Cardiac muscle cell (in vitro differentiated cells and primary cell): ENCODE measurements around the gene FABP1. TPM values are rescaled to one million over a fixed set of nuclear protein-coding genes. Genes with fewer than 3 reads are reported as not detected.

ENCODE experiments used
- DNase-seq, 2 donors: peaks; one replicate each; pipeline versions ENCODE4 v3.0.0 to v3.0.0-alpha.2; 2010 to 2017; ENCODE audit warnings: low read depth in 1 of 2, low spot score in 1 of 2
- H3K27ac ChIP-seq: fragments of 200-600 bp; sonication (generic); 2 replicates; pipeline ENCODE4 v1.5.1; 2016
- H3K27me3 ChIP-seq: fragments of 200-600 bp; sonication (generic); 2 replicates; pipeline ENCODE4 v1.6.0; 2016; ENCODE audit warnings: control low read depth
- H3K36me3 ChIP-seq: fragments of 200-600 bp; sonication (generic); 2 replicates; pipeline ENCODE4 v1.5.1; 2016; ENCODE audit warnings: control low read depth
- H3K4me1 ChIP-seq: fragments of 200-600 bp; sonication (generic); 2 replicates; pipeline ENCODE4 v1.8.1; 2017; ENCODE audit warnings: low read depth, mild to moderate bottlenecking, mixed run types
- H3K4me3 ChIP-seq: fragments of 200-600 bp; sonication (generic); 2 replicates; pipeline ENCODE4 v1.5.1; 2016; ENCODE audit warnings: mild to moderate bottlenecking
- H3K9me3 ChIP-seq: fragments of 200-600 bp; sonication (generic); 2 replicates; pipeline ENCODE4 v1.5.1; 2017; ENCODE audit warnings: low read depth, mild to moderate bottlenecking, control low read depth
- CTCF ChIP-seq: IDR thresholded peaks from 2 replicates; pipeline ENCODE4 v1.5.1; 2012; ENCODE audit warnings: low read depth, mild to moderate bottlenecking, low read length
- polyA plus RNA-seq: library from polyadenylated mRNA; unstranded; fragments of >200 nt; fragmentation: Nextera tagmentation; extraction: Ambion mirVana; gene quantifications from 2 replicates; pipeline ENCODE4 v1.2.1, GENCODE V29; 2016
- total RNA-seq: library from RNA; depleted of rRNA; stranded (reverse); fragments of >200 nt; gene quantifications from 2 replicates; pipeline ENCODE4 v1.2.3, GENCODE V29; 2016

The FABP1 gene
- total and polyA plus RNA-seq, 2 experiments from 2014 or later = 0.45 TPM; not detected in 1

- Histone ChIP-seq H3K4me3 (no peak overlapping the region), H3K4me1 (peaks cover 11% of the 10 kb centered on the region), H3K36me3 (peaks cover 51% of the 10 kb centered on the region), H3K27me3 (no peaks in the 10 kb centered on the region), H3K27ac (peak overlapping the region; percentile 68), H3K9me3 (no peaks in the 10 kb centered on the region)
- DNase-seq = peak in 1 of 2 donors; percentile 26
- no peak for TF ChIP-seq CTCF
Measured at GRCh38 chr2:88097891-88098557, 29.8 kb downstream of the FABP1 start.

- Histone ChIP-seq H3K4me1 (peaks cover 11% of the 10 kb centered on the region), H3K27me3 (no peaks in the 10 kb centered on the region), H3K36me3 (peaks cover 51% of the 10 kb centered on the region), H3K27ac (peak overlapping the region; percentile 68), H3K4me3 (no peak overlapping the region), H3K9me3 (no peaks in the 10 kb centered on the region)
- no peak for DNase-seq
- no peak for TF ChIP-seq CTCF
Measured at GRCh38 chr2:88097192-88097591, 30.7 kb downstream of the FABP1 start.

- Histone ChIP-seq H3K36me3 (peaks cover 54% of the 10 kb centered on the region), H3K27me3 (no peaks in the 10 kb centered on the region), H3K27ac (peak overlapping the region; percentile 68), H3K4me1 (peaks cover 11% of the 10 kb centered on the region), H3K9me3 (no peaks in the 10 kb centered on the region), H3K4me3 (no peak overlapping the region)
- DNase-seq = no peak
- TF ChIP-seq CTCF = no peak
Measured at GRCh38 chr2:88096708-88097107, 31.2 kb downstream of the FABP1 start.

- no peak for DNase-seq
- TF ChIP-seq CTCF = no peak
- Histone ChIP-seq H3K27ac (peak overlapping the region; percentile 68), H3K27me3 (no peaks in the 10 kb centered on the region), H3K4me3 (no peak overlapping the region), H3K4me1 (peaks cover 11% of the 10 kb centered on the region), H3K36me3 (peaks cover 53% of the 10 kb centered on the region), H3K9me3 (no peaks in the 10 kb centered on the region)
Measured at GRCh38 chr2:88095022-88095421, 32.8 kb downstream of the FABP1 start.

GRCh38 chr2:88092773-88093172 lies 35.1 kb downstream of the FABP1 start:
- TF ChIP-seq CTCF = no peak
- Histone ChIP-seq H3K27me3 (no peaks in the 10 kb centered on the region), H3K9me3 (no peaks in the 10 kb centered on the region), H3K27ac (peak overlapping the region; percentile 28), H3K4me1 (peaks cover 5% of the 10 kb centered on the region), H3K4me3 (no peak overlapping the region), H3K36me3 (peaks cover 67% of the 10 kb centered on the region)
- DNase-seq = no peak

DNA sequence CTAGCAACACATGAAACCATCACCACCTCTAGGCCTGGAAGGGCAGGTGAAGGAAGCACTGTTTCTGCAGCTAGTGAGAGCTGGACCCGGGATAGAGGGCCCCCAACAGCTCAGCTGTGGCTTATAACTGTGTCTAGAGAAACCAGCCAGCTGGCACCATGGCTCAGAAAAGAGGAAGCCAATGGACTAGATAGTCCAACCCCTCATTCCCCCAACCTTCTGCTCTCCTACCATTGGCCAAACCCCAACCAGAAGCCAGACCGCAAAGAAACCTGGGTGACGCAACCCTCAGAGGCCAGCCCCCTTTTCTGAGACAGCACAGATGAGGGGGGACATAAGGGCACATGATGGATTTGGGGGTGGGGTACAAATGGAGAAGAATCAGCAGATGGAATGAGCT lies 35.9 kb downstream of the FABP1 start:
- no peak for DNase-seq
- Histone ChIP-seq H3K4me1 (no peaks in the 10 kb centered on the region), H3K36me3 (peaks cover 65% of the 10 kb centered on the region), H3K4me3 (no peak overlapping the region), H3K27me3 (no peaks in the 10 kb centered on the region), H3K27ac (peak overlapping the region; percentile 17), H3K9me3 (no peaks in the 10 kb centered on the region)
- no peak for TF ChIP-seq CTCF
